AG09319 (cell line): ENCODE results near the gene SLC1A3.

ENCODE experiments used
- DNase-seq: peaks from one replicate; pipeline ENCODE4 v3.0.0-alpha.2; 2010; ENCODE audit warnings: low read depth; ENCODE audit errors: extremely low read depth
- CTCF ChIP-seq: IDR thresholded peaks from 2 replicates; pipeline ENCODE4 v1.5.1; 2011; ENCODE audit warnings: low read depth, mild to moderate bottlenecking, inconsistent platforms, low read length, moderate library complexity

The SLC1A3 gene

GRCh38 chr5:36590513-36591286 lies 15.7 kb upstream of the SLC1A3 start:
- DNase-seq: no peak
- TF ChIP-seq CTCF: no peak

DNA sequence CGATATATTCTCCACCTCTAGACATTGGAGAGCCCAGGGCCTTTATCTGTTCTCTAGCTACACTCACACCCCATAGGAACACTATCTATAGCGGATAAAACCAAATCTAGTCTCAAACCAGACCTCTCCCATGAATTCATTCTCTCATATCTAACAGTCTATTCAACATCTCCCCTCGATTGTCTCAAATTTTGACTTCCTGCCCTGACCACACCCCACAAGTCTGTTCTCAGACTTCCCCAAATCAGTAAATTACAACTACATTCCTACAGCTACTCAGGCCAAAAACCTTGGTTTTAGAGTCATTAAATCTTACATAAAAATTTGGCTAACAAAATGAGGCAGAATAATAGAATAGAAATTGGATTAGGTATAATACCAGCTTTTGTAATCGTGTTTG lies 12.5 kb upstream of the SLC1A3 start:
- DNase-seq: no peak
- TF ChIP-seq CTCF: no peak

DNA sequence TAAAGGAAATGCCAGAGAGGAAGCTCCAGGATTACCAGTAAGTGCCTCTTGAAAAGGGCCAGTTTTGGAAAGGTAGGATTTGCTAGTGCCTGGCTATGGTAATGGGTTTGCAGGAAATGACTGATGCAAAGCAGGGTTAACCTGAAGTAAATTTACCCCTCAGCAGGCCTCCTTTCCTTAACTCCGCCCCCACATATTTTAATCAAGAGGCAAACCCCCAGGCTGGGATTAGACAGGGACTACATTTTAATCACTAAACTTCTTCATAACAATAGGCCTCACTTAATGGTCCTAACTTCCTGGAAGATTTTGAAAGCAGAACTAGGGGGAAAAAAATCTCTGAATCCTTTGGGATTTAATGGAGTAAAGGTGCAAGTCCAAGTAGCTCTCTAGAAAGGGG lies 10.2 kb upstream of the SLC1A3 start:
- no peak for DNase-seq
- TF ChIP-seq CTCF: no peak

DNA sequence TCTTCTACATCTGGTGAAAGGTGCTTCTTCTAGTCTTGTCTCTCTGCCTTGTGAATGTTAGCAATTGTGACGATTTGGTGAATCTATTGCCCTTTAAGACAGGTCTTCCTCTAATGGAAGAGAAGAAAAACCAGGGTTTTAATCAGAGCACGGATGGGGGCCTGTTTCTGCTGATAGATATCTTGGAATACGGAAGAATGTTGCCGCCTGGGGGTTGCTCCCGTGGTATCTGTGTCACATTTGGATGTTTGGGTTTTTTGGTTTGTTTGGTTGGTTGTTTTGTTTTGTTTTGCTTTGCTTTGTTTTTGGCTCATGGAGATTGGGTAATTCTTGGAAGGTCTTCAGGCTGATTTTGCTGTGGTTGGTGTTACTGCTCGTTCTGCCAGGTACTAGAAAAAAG lies 9.7 kb upstream of the SLC1A3 start:
- TF ChIP-seq CTCF: no peak

GRCh38 chr5:36598045-36598444 lies 8.4 kb upstream of the SLC1A3 start:
- no peak for TF ChIP-seq CTCF
- no peak for DNase-seq

More for the DNA sequence above, 9.7 kb upstream of the SLC1A3 start:
- no peak for DNase-seq

GRCh38 chr5:36599986-36600779 lies 6.2 kb upstream of the SLC1A3 start:
- peak; percentile 22 for DNase-seq
- TF ChIP-seq CTCF: no peak

DNA sequence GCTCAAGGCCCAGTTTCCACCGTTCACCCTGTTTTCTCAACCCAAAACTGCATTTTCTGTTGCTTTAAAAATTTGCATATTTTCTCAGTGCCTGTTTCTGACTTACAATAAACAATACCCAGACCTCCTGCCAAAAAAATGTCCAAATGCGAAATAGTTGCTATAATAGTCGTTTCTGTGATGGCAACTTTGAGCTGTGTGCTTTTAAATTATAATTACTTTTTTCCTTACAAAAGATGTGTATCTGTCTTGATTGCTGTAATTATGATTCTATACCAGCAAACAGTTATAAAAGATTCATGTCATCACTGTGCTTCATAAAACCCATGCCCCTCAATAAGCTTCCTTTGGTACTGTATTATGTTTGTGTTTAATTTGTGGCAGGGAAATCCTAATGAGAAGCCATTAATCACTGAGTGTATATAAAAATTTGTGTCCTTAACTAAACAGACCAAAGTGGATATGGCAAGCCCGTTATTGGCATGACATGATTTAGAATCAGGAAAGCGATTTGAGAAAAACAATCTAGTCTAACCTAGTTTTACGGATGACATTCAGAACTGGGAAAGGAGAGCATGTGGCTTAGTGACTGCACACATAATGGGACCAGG lies 5.4 kb upstream of the SLC1A3 start:
- no peak for TF ChIP-seq CTCF
- no peak for DNase-seq
